HEK293 (cell line): ENCODE measurements around the gene HYLS1.

ENCODE experiments used
- BCL11A ChIP-seq: fragments of 450-650 bp; formaldehyde crosslinking; IDR thresholded peaks from 2 replicates; pipeline ENCODE4 v1.5.1; 2016; ENCODE audit warnings: low read depth, missing biosample characterization, missing genetic modification characterization
- GLIS1 ChIP-seq: fragments of 450-650 bp; formaldehyde crosslinking; IDR thresholded peaks from 2 replicates; pipeline ENCODE4 v1.5.1; 2016; ENCODE audit warnings: missing biosample characterization, missing genetic modification characterization
- ZNF146 ChIP-seq: fragments of 450-650 bp; formaldehyde crosslinking; IDR thresholded peaks from 2 replicates; pipeline ENCODE4 v1.5.1; 2016; ENCODE audit warnings: missing biosample characterization, missing genetic modification characterization
- ZNF19 ChIP-seq: fragments of 450-650 bp; formaldehyde crosslinking; IDR thresholded peaks from 2 replicates; pipeline ENCODE4; 2016; ENCODE audit warnings: missing biosample characterization, missing genetic modification characterization, low read depth
- ZNF23 ChIP-seq: fragments of 450-650 bp; formaldehyde crosslinking; IDR thresholded peaks from 2 replicates; pipeline ENCODE4 v1.5.1; 2016; ENCODE audit warnings: missing biosample characterization, missing genetic modification characterization, borderline replicate concordance
- ZNF302 ChIP-seq: fragments of 450-650 bp; formaldehyde crosslinking; IDR thresholded peaks from 2 replicates; pipeline ENCODE4 v1.5.1; 2016; ENCODE audit warnings: missing biosample characterization, missing genetic modification characterization, low read depth
- ZNF501 ChIP-seq: fragments of 450-650 bp; formaldehyde crosslinking; IDR thresholded peaks from 2 replicates; pipeline ENCODE4 v1.5.1; 2016; ENCODE audit warnings: missing biosample characterization, missing genetic modification characterization
- ZNF626 ChIP-seq: fragments of 450-650 bp; sonication (Bioruptor Pico); formaldehyde crosslinking; IDR thresholded peaks from 2 replicates; pipeline ENCODE4 v1.5.1; 2018; ENCODE audit warnings: missing biosample characterization, missing genetic modification characterization, inconsistent platforms
- ZNF629 ChIP-seq: fragments of 450-650 bp; formaldehyde crosslinking; IDR thresholded peaks from 2 replicates; pipeline ENCODE4 v1.5.1; 2017; ENCODE audit warnings: missing biosample characterization, missing genetic modification characterization
- ZXDB ChIP-seq: fragments of 450-650 bp; formaldehyde crosslinking; IDR thresholded peaks from 2 replicates; pipeline ENCODE4 v1.5.1; 2016; ENCODE audit warnings: missing biosample characterization, missing genetic modification characterization
- TF ChIP-seq, protein P1 (sequence below): fragments of 450-650 bp; formaldehyde crosslinking; conservative IDR thresholded peaks from 2 replicates; pipeline ENCODE4 v1.5.1; 2016; ENCODE audit warnings: low read depth, missing biosample characterization, missing genetic modification characterization
- TF ChIP-seq, protein P2 (sequence below): fragments of 450-650 bp; formaldehyde crosslinking; IDR thresholded peaks from 2 replicates; pipeline ENCODE4 v1.5.1; 2016; ENCODE audit warnings: missing biosample characterization, missing genetic modification characterization
- TF ChIP-seq, protein P3 (sequence below): fragments of 450-650 bp; formaldehyde crosslinking; IDR thresholded peaks from 2 replicates; pipeline ENCODE4 v1.5.1; 2016; ENCODE audit warnings: missing biosample characterization, missing genetic modification characterization
- TF ChIP-seq, protein P4 (sequence below): sonication (generic); formaldehyde crosslinking; IDR thresholded peaks from 2 replicates; pipeline ENCODE4 v1.8.1; 2022; ENCODE audit warnings: mild to moderate bottlenecking, moderate library complexity, missing genetic modification reagents

DNA sequence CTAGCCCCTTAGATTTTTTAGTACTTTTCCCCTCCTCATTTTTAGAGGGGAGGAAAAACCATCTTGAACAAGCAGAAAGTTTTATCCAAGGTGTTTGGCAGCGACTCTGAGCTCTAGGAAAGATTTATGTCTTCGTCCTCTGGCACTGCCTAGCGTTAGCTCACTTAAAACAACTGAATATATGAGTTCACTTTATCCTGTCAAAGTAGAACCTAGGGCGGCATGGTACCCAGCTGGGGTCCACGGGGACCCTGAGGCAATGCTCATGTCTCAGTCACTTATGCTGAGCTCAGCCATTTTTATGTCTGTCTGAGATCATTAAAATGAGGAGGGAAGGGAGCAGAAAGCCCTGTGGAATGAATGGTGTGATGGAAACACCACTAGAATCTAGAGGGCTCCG lies 44.2 kb downstream of the HYLS1 start:
- TF ChIP-seq ZNF626 (no peak), ZNF23 (no peak), ZNF146 (tag by site-specific recombination) (no peak), ZNF501 (tag by site-specific recombination) (no peak), ZNF302 (tag by site-specific recombination) (no peak), ZNF19 (tag by site-specific recombination) (no peak), ZNF629 (tag by site-specific recombination) (no peak), GLIS1 (tag by site-specific recombination) (no peak), BCL11A (tag by site-specific recombination) (no peak), ZXDB (tag by site-specific recombination) (no peak)
- TF ChIP-seq, protein P1, sequence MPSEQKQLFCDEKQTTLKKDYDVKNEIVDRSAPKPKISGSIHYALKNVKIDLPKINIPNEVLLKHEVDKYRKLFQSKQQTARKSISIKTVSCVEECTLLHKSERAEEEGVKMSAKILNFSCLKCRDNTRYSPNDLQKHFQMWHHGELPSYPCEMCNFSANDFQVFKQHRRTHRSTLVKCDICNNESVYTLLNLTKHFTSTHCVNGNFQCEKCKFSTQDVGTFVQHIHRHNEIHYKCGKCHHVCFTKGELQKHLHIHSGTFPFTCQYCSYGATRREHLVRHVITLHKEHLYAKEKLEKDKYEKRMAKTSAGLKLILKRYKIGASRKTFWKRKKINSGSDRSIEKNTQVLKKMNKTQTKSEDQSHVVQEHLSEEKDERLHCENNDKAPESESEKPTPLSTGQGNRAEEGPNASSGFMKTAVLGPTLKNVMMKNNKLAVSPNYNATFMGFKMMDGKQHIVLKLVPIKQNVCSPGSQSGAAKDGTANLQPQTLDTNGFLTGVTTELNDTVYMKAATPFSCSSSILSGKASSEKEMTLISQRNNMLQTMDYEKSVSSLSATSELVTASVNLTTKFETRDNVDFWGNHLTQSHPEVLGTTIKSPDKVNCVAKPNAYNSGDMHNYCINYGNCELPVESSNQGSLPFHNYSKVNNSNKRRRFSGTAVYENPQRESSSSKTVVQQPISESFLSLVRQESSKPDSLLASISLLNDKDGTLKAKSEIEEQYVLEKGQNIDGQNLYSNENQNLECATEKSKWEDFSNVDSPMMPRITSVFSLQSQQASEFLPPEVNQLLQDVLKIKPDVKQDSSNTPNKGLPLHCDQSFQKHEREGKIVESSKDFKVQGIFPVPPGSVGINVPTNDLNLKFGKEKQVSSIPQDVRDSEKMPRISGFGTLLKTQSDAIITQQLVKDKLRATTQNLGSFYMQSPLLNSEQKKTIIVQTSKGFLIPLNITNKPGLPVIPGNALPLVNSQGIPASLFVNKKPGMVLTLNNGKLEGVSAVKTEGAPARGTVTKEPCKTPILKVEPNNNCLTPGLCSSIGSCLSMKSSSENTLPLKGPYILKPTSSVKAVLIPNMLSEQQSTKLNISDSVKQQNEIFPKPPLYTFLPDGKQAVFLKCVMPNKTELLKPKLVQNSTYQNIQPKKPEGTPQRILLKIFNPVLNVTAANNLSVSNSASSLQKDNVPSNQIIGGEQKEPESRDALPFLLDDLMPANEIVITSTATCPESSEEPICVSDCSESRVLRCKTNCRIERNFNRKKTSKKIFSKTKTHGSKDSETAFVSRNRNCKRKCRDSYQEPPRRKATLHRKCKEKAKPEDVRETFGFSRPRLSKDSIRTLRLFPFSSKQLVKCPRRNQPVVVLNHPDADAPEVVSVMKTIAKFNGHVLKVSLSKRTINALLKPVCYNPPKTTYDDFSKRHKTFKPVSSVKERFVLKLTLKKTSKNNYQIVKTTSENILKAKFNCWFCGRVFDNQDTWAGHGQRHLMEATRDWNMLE (tag by site-specific recombination): no peak
- TF ChIP-seq, protein P2, sequence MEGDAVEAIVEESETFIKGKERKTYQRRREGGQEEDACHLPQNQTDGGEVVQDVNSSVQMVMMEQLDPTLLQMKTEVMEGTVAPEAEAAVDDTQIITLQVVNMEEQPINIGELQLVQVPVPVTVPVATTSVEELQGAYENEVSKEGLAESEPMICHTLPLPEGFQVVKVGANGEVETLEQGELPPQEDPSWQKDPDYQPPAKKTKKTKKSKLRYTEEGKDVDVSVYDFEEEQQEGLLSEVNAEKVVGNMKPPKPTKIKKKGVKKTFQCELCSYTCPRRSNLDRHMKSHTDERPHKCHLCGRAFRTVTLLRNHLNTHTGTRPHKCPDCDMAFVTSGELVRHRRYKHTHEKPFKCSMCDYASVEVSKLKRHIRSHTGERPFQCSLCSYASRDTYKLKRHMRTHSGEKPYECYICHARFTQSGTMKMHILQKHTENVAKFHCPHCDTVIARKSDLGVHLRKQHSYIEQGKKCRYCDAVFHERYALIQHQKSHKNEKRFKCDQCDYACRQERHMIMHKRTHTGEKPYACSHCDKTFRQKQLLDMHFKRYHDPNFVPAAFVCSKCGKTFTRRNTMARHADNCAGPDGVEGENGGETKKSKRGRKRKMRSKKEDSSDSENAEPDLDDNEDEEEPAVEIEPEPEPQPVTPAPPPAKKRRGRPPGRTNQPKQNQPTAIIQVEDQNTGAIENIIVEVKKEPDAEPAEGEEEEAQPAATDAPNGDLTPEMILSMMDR (tag by site-specific recombination): no peak
- TF ChIP-seq, protein P3, sequence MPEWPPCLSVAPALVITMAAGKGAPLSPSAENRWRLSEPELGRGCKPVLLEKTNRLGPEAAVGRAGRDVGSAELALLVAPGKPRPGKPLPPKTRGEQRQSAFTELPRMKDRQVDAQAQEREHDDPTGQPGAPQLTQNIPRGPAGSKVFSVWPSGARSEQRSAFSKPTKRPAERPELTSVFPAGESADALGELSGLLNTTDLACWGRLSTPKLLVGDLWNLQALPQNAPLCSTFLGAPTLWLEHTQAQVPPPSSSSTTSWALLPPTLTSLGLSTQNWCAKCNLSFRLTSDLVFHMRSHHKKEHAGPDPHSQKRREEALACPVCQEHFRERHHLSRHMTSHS: no peak
- TF ChIP-seq, protein P4, sequence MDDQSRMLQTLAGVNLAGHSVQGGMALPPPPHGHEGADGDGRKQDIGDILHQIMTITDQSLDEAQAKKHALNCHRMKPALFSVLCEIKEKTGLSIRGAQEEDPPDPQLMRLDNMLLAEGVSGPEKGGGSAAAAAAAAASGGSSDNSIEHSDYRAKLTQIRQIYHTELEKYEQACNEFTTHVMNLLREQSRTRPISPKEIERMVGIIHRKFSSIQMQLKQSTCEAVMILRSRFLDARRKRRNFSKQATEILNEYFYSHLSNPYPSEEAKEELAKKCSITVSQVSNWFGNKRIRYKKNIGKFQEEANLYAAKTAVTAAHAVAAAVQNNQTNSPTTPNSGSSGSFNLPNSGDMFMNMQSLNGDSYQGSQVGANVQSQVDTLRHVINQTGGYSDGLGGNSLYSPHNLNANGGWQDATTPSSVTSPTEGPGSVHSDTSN (CRISPR knock-in tag): no peak
